Measurements from ENCODE around the gene KCNN3. TPM values are rescaled to one million over a fixed set of nuclear protein-coding genes. Genes with fewer than 3 reads are reported as not detected.

The KCNN3 gene
- total and polyA plus RNA-seq, 2 of the 13 experiments (the other 11 are each of a cell fraction or from before 2014, with no cell fraction given), result not detected

GRCh38 chr1:154791292-154792166, 78.6 kb downstream of the KCNN3 start:
- H4K20me1 ChIP-seq (ENCODE audit: insufficient read depth, low read length), result no peaks in the 10 kb centered on the region
- H3K4me3 ChIP-seq (replicated peaks in 1 of 3; ENCODE audit: insufficient read depth in 1 of 3, low read depth in 2 of 3, low read length in 3 of 3), result no peak overlapping the region
- H2AFZ ChIP-seq (ENCODE audit: low read length), result no peak overlapping the region
- H3K4me2 ChIP-seq (ENCODE audit: low read depth, low read length), result no peak overlapping the region
- peaks cover 10% of the 10 kb centered on the region; the same call in 1 of the 2 replicates for H3K4me1 ChIP-seq (ENCODE audit: insufficient read depth, low read length)
- no peaks in the 10 kb centered on the region for H3K79me2 ChIP-seq (ENCODE audit: insufficient read depth, low read length)
- ChIA-PET CTCF (ENCODE audit: low intra/inter-chr PET ratio, low total read pairs) (no interaction called here), POLR2A (no interaction called here)
- H3K9ac ChIP-seq (ENCODE audit: insufficient read depth, low read depth, low read length), result no peak overlapping the region
- no TSS peak for BruUV-seq (replicated peaks)
- no peak for ATAC-seq
- H3K27me3 ChIP-seq (ENCODE audit: control insufficient read depth in 1 of 2, insufficient read depth in 2 of 2, low read length in 2 of 2), result peaks cover 2 to 4% of the 10 kb centered on the region in 2 experiments; a peak in 2 of 5 replicates
- H3K9me3 ChIP-seq (ENCODE audit: low read length), result no peaks in the 10 kb centered on the region
- no peak for TF ChIP-seq ZMAT5 (CRISPR knock-in tag; IDR thresholded peaks at IDR 0.05; ENCODE audit: borderline replicate concordance, low read depth)
- TF ChIP-seq E2F5 (CRISPR knock-in tag; conservative IDR thresholded peaks at IDR 0.05), result no peak
- no peak for TF ChIP-seq NBN (conservative IDR thresholded peaks at IDR 0.05)
- no peak for TF ChIP-seq ZNF280B (CRISPR knock-in tag; IDR thresholded peaks at IDR 0.05; ENCODE audit: borderline replicate concordance)
- no peak for TF ChIP-seq ZC3H4 (CRISPR knock-in tag; IDR thresholded peaks at IDR 0.05; ENCODE audit: borderline replicate concordance)
- no peak for TF ChIP-seq GABPA (IDR thresholded peaks at IDR 0.05; ENCODE audit: low read depth, low read length)
- no peak for TF ChIP-seq GABPA (CRISPR knock-in tag; IDR thresholded peaks at IDR 0.05; ENCODE audit: low read depth)
- TF ChIP-seq ARID4A (CRISPR knock-in tag; IDR thresholded peaks at IDR 0.05; ENCODE audit: borderline replicate concordance), result no peak
- no peak for TF ChIP-seq HMGXB3 (CRISPR knock-in tag; IDR thresholded peaks at IDR 0.05; ENCODE audit: borderline replicate concordance)
- TF ChIP-seq ZNF776 (CRISPR knock-in tag; IDR thresholded peaks at IDR 0.05), result no peak
- no peak for TF ChIP-seq GATAD1 (CRISPR knock-in tag; IDR thresholded peaks at IDR 0.05)
- DNase-seq (ENCODE audit: low spot score), result no peak
- no peaks in the 10 kb centered on the region for H3K36me3 ChIP-seq (replicated peaks in 1 of 2; ENCODE audit: control insufficient read depth in 1 of 2, insufficient read depth in 2 of 2, low read length in 2 of 2)
- in situ Hi-C loops (cut with HindIII; ENCODE audit: extremely low pct_ligation_motif_present, low pct_unique_long_range_greater_than_20kb) (no loop called here), intact Hi-C loops (cut with micrococcal nuclease; ENCODE audit: unreplicated experiment) (no loop called here)
- WGBS (ENCODE audit: low lambda C conversion rate), result 31% methylated on average over 13 of the region's 13 CpGs
- no peak for FAIRE-seq
- no peak overlapping the region for H3K27ac ChIP-seq (ENCODE audit: extremely low read length, insufficient read depth, low read length)

All from HepG2 (cell line).